ENCODE data around the gene CYB5D1. TPM values are rescaled to one million over a fixed set of nuclear protein-coding genes. Genes with fewer than 3 reads are reported as not detected.

CYB5D1 gene
- total and polyA plus RNA-seq, 2 of the 8 experiments (the other 6 are each of a cell fraction or from before 2014, with no cell fraction given) = 11.0 to 18.0 TPM

- H2AFZ ChIP-seq (ENCODE audit: low read length) = no peak overlapping the region
- no peaks in the 10 kb centered on the region for H3K79me1 ChIP-seq (ENCODE audit: low read depth, low read length)
- H3K36me3 ChIP-seq (ENCODE audit: control insufficient read depth in 2 of 4, insufficient read depth in 4 of 4, low read length in 3 of 4) = peaks cover 0 to 4% (median 0%) of the 10 kb centered on the region in 4 experiments; a peak in 3 of 8 replicates
- WGBS, 2 experiments (ENCODE audit: extremely low coverage in 1 of 2, insufficient coverage in 1 of 2, insufficient read length in 1 of 2, insufficient replicate concordance in 2 of 2, low coverage in 1 of 2, low lambda C conversion rate in 2 of 2, missing lambda C conversion rate in 1 of 2) = 94% methylated on average over 7 of the region's 20 CpGs; no CpG with 5 or more reads in 1 of the 2 experiments
- no peak overlapping the region for H2AK5ac ChIP-seq (ENCODE audit: low read depth, low read length)
- ChIA-PET CTCF (ENCODE audit: partially characterized antibody) (interaction anchor here (0.6 to 4.9 kb wide), 2 partner anchors 13 to 151 kb away, joined by 3 to 44 read pairs; partner anchors contain the start of gene KDM6B), POLR2A (ENCODE audit: partially characterized antibody) (interaction anchor here (0.7 to 1.4 kb wide), 2 partner anchors 9 to 11 kb away, joined by 4 to 6 read pairs; partner anchors contain the start of genes CYB5D1 and NAA38)
- H3K27ac ChIP-seq (ENCODE audit: low read depth, low read length) = no peak overlapping the region
- H3K9ac ChIP-seq (replicated peaks in 1 of 4; ENCODE audit: extremely low read depth in 1 of 4, low read depth in 3 of 4, low read length in 3 of 4) = no peak overlapping the region
- no peak overlapping the region for H4K5ac ChIP-seq (ENCODE audit: insufficient read length, low read depth, low read length)
- H2BK20ac ChIP-seq (ENCODE audit: low read length) = no peak overlapping the region
- H3K4me1 ChIP-seq (replicated peaks in 1 of 4; ENCODE audit: control insufficient read depth in 3 of 4, insufficient read depth in 4 of 4, low read length in 3 of 4) = peaks cover 0 to 28% (median 17%) of the 10 kb centered on the region in 4 experiments; a peak in 6 of 7 replicates
- H3K79me2 ChIP-seq (ENCODE audit: control insufficient read depth in 1 of 2, insufficient read depth in 2 of 2, low read length in 2 of 2) = no peaks in the 10 kb centered on the region
- H3K4ac ChIP-seq (replicated peaks; ENCODE audit: insufficient read length, low read depth, low read length) = no peak overlapping the region
- no peak overlapping the region for H2BK15ac ChIP-seq (ENCODE audit: low read length)
- DNase-seq (ENCODE audit: low read depth in 1 of 2, low spot score in 2 of 2) = no peak
- H3K27me3 ChIP-seq (replicated peaks in 1 of 4; ENCODE audit: control insufficient read depth in 3 of 4, extremely low read depth in 1 of 4, insufficient read depth in 3 of 4, low read length in 3 of 4) = peaks cover 13 to 25% (median 24%) of the 10 kb centered on the region in 4 experiments
- TF ChIP-seq ATF3 (IDR thresholded peaks at IDR 0.05; ENCODE audit: insufficient read depth, low read depth, low read length) (no peak), CBX5 (IDR thresholded peaks at IDR 0.05; ENCODE audit: low read depth, low read length) (no peak), JUN (IDR thresholded peaks at IDR 0.05; ENCODE audit: low read depth, low read length) (no peak), FOSL1 (IDR thresholded peaks at IDR 0.05; ENCODE audit: insufficient read depth, low read depth, low read length) (no peak), TAF7 (optimal IDR thresholded peaks at IDR 0.05; ENCODE audit: borderline replicate concordance, low read depth, low read length) (no peak), SIRT6 (IDR thresholded peaks at IDR 0.05; ENCODE audit: low read length) (no peak), SIX5 (IDR thresholded peaks at IDR 0.05; ENCODE audit: low read depth, low read length) (no peak), EP300 (IDR thresholded peaks at IDR 0.05; ENCODE audit: borderline replicate concordance in 1 of 2, low read depth in 2 of 2, low read length in 2 of 2) (no peak), SAP30 (IDR thresholded peaks at IDR 0.05; ENCODE audit: insufficient read depth, insufficient replicate concordance, low read length) (no peak), BACH1 (IDR thresholded peaks at IDR 0.05; ENCODE audit: low read length) (no peak), SIN3A (conservative IDR thresholded peaks at IDR 0.05 in 1 of 2, IDR thresholded peaks at IDR 0.05 in 1 of 2; ENCODE audit: low read depth in 1 of 2, low read length in 2 of 2) (no peak)
- no peak overlapping the region for H3K14ac ChIP-seq (ENCODE audit: insufficient read length)
- H4K20me1 ChIP-seq (replicated peaks in 1 of 2; ENCODE audit: control insufficient read depth in 1 of 2, insufficient read depth in 2 of 2, low read length in 2 of 2) = peaks cover 7 to 24% of the 10 kb centered on the region in 2 experiments
- H3K56ac ChIP-seq (replicated peaks; ENCODE audit: insufficient read length, low read depth, low read length) = no peak overlapping the region
- no peaks in the 10 kb centered on the region for H3K9me3 ChIP-seq (ENCODE audit: insufficient read depth in 2 of 2, low read depth in 1 of 2, low read length in 1 of 2)
- FAIRE-seq = no peak
- no peak overlapping the region for H3K23ac ChIP-seq (ENCODE audit: insufficient read length)
- peaks cover 24% of the 10 kb centered on the region for H3K23me2 ChIP-seq (ENCODE audit: low read depth, low read length)
- H4K8ac ChIP-seq (ENCODE audit: extremely low read depth, insufficient read depth, low read length) = no peak overlapping the region
- no peak overlapping the region for H4K91ac ChIP-seq (replicated peaks; ENCODE audit: insufficient read length, low read length)
- no peak overlapping the region for H2BK120ac ChIP-seq (replicated peaks; ENCODE audit: low read depth, low read length)
- no peak overlapping the region for H3K18ac ChIP-seq (ENCODE audit: extremely low read depth, low read length)
- no peak overlapping the region for H3K4me3 ChIP-seq (ENCODE audit: extremely low read depth in 1 of 4, insufficient read depth in 2 of 4, low read depth in 3 of 4, low read length in 4 of 4)
- no peak overlapping the region for H2BK12ac ChIP-seq (ENCODE audit: low read depth, low read length)
- no peak overlapping the region for H2BK5ac ChIP-seq (ENCODE audit: low read depth, low read length)
- no peak overlapping the region for H3K4me2 ChIP-seq (ENCODE audit: insufficient read depth in 1 of 2, low read depth in 2 of 2, low read length in 2 of 2)
These were observed 9.6 kb upstream of the CYB5D1 start for GRCh38 chr17:7848131-7848579.

Measured in H1 (cell line).